Fibroblast of skin of scalp (primary cell): ENCODE data around the gene LRRC27.
"Not testable (repeated sequence)": the region's sequence is repeated elsewhere in the genome, so short reads cannot be mapped to it uniquely, and the experiment has no call there.

Experiments
- DNase-seq: peaks from one replicate; pipeline ENCODE4 v3.0.0-alpha.2; 2013

The LRRC27 gene

DNA sequence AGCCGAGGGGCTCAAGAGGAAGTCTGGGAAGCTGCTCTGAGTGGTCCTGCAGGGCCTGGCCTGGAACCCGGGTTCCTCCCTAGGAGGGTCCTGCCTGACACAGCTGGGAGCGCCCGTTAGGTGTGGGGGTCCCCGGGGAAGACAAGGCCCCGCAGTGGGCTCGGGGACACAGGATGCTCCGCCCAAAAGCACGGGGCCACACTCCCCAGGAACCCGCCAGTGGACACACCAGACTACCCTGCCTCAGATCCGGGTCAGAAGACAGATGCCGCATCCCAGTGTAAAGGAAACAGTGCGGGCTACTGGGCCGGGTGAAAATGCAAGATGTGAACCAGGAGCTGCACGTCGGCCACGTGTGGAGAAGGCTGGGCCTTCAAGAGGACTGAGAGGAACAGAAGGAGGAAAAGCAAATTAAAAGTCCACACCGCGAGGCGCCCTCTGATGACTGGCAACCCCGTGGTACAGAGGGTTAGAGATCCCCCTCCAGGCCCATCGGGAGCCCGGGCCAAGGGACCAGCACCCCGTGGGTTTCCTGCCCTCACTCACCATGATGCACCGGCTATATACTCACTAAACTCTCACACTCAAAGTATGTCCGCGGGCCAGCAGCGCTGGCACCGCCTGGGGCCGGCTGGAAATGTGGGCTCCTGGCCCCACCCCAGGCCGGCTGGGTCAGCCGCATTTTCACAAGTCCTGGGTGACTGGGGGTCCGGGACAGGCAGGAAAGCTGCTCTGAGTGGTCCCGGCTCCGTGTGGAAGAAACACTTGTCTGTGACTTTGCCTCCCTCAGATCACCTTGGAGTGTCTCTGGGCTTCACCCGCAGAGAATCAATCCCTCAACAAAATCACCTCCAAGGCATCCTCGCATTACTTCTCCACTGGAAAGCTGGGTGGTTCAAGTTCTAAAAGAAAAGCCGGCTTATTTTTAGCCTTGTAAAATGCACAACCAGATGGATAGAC lies 30.3 kb upstream of the LRRC27 start:
- no peak for DNase-seq

DNA sequence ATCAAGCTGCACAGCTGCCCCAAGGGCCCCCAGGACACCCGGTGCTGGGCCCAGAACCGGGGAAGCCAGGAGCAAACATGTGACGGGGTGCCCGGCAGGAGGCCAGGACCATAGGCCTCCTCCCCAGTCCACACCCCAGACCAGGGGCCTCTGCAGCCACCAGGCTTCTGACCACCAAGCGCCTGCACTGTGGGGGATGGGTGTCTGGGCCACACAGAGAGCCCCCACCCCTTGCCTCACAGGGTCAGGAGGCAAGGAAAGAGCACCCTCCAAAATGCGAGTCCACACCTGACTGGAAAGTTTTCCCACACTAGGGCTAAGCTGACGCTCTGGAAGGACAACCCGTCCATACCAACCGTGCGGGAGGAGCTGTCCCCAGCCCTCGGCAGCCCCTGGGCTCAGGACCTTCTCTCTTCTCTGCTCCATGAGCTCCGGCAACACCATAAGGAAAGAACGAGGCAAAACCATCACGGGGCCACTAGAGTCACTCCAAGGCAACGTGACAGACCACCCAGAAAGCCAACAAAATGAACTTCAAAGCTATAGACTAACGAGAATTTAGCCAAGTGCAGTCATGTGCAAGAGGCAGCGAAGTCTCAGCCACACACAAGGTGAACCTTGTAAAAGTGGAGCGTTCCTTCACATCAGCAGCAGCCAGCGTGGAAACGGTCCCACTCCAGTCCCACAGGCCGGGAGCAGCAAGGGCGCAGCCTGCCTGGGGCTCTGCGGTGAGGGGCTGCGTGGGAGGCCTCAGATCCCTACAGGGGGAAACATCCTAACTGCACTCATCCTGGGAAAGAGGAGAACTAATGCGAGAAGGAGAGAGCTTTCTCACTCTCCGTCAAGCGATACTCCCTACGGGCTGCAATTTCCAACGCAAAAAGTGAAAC lies 29.3 kb upstream of the LRRC27 start:
- DNase-seq, result no peak

DNA sequence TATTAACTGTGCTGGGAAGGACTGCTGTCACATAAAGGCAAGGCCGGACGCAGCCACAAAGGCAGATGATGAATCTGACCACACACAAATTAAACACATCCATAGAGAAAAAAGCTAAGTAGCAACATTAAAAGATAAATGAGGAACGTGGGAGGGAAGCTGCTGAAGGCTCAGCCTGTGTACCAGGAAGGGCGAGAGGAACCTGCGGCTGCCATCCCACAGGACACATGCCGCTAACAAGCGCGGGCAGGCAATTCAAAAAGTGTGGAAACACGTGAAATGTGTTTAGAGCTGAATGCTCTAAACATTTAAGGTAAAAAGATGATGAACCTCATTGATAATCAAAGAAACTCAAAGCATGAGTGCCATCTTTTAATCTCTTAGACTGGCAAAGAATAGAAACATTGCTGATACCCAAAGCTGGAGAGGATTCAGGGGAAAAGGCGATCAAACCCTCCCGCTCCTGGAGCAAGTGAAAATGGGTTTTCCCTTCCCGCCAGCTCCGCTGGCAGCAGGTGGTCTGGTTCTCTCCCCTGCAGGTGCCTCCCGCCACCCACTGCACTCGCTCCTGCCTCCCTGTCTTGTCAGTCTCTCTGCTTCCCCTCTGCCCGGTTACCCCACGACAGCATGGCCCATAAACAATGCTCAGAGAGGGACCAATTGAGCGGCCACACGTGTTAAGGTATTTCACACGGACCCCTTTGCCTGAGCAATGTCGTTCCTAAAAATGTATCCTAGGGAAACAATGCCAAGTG lies 28.5 kb upstream of the LRRC27 start:
- DNase-seq, result no peak

DNA sequence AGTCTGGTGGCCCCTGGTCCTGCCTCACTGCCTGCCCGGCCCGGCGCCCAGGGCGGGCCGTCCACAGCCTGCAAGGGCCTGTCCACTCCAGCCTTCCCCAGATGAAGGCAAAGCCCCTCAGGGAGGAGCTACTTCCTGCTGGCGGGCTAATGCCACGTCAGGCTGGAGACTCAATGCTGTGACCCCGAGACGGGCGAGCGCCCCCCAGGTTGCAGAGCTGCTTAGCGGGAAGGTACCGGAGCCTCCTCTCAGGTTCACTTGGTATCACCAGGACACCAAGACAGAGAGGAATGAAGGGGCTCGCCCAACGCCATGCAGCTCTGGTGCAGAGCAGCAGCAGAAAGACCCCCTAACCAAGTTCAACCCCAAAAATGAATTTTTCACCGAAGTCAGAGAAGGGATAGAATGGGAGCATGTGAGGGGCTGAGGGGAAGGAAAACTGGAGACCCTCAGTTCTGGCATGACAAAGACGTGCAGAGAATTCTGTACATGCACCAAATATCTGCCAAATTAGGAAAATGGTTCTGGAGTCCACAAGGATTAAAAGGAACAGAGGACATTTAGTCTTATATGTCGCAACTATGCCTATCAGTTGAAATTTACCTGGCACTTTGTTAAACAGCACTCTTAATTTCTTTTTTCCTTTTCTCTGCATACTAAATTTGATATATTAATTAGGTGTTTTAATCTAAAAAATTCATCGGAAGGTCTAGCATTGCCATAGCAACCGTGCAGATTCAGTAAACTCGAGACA lies 27.1 kb upstream of the LRRC27 start:
- DNase-seq, result no peak

DNA sequence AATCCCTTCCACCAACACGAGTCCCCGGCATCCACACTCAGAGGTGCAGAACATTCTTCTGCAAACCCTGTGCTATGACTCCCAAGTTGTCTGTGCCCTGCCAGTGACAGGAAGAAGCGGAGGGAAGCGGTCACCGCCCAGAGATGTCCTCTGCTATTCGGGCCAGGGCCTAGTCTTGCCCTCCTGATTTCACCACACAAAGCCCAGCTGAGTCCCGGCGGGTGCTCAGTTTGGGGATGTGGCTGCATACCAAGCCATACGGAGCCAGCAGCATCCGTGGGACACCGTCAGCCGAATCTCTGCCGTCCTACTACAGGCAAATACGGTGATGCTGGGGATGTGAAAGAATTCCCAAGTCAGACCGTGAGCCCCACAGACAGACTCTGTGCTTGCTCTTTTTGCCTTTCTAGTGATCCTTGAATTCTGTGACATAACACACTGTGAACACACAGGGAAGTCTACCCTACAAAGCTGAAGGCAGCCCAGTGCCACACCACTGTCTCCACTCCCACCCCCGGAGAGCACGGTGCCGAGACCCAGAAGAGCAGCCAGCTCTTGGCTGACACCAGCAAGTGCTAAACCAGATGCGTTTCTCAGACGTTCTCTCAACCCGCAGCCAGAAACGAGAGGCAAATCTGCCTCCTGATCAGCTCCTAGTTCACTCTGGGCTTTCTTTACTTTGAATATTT lies 26.2 kb upstream of the LRRC27 start:
- no peak for DNase-seq

DNA sequence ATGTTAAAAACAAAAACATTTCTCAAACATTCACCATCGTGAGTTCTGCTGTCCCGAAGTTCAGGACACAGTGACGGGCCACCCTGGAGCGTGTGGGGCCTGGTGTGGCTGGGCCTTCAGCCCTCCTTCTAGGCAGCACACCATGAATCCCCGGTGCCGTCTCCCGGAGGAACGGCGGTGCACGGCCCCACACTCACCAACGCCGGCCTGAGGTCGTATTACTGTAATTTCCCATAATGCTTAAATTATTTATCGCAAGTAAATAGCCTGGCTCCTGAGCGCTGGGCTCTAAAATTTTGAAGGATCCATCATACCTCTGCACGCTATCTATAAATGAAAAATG lies 25.7 kb upstream of the LRRC27 start:
- no peak for DNase-seq

DNA sequence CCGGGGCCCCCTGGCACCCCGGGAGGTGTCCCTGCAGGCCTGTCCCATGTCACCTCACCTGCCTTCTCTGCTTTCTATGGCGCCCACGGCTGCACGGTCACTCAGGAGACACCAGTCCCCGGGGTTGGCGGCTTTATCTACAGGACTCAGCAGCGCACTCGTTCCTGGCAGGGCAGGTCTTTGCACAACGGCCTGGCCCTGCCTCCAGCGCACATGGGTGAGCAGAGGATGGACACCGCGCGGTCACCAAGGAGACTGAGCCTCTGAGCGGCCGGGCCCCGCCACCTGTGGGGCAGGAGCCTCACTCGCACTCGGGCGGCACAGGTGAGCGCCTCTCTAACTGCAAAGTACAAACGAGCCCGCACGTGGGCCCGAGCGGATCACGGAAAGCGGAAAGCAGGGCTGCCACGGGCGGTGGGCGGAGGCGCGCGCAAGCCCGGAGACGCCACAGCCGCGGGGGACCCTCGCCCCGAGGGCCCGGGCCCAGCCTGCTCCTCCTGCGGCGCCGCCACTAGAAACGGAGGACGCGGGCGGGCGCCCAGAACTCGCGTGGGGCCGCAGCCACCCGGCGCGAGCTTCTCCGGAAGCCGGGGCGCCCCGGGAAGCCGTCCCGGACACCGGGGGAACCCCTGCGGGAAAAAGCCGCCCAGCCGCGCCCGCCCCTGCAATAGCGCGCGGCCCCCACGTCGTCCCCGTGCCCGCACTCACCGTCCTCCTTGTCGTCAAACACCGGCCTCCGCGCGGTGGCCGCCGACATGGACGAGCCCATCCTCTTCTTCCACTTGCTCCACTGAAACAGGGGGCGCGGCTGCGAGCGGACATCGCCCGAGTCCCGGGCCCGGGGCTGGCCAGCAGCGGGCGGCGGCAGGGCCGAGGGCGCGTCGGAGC lies 24.9 kb upstream of the LRRC27 start:
- no peak for DNase-seq

DNA sequence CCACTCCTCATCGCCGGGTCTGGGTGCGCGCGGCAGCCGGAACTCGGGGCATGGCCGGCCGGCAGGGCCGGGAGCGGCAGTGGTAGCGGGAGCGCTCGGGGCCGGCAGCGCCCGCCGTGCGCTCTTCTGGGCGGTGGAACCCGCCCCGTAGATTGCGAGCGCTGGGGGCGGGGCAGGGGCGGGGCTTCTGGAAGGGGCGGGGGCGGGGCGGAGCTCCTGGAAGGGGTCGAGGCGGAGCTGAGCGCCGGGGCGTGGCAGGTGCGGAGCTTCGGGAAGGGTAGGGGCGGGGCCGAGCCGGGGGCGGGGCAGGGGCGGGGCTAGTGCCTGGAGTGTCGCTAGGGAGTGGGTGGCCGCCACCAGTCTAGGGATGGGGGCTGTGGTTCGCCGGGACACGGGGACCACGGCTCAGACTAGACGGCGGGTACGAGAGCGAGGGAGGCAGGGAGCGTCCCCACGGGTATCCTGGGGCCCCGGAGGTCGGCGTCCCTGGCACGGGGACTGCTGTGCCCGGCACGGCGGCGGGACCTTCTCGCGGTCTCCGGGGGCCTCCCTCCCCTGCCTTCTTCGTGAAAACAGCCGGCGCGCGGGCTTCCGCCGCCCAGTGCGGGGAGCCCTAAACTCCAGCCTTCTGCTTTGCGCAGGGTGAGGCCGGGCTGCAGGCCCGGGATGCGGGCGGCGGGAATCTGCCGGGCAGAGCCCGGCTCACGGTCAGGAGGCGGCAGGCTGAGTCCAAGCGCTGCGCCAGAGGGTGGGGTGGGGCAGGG lies 24.0 kb upstream of the LRRC27 start, which contains the start of gene STK32C:
TSS of gene STK32C (minus strand) at position 128 of the 764 bp plus-strand sequence. CDS start at position 11, 117 bp downstream.
- DNase-seq, result peak; percentile 93

DNA sequence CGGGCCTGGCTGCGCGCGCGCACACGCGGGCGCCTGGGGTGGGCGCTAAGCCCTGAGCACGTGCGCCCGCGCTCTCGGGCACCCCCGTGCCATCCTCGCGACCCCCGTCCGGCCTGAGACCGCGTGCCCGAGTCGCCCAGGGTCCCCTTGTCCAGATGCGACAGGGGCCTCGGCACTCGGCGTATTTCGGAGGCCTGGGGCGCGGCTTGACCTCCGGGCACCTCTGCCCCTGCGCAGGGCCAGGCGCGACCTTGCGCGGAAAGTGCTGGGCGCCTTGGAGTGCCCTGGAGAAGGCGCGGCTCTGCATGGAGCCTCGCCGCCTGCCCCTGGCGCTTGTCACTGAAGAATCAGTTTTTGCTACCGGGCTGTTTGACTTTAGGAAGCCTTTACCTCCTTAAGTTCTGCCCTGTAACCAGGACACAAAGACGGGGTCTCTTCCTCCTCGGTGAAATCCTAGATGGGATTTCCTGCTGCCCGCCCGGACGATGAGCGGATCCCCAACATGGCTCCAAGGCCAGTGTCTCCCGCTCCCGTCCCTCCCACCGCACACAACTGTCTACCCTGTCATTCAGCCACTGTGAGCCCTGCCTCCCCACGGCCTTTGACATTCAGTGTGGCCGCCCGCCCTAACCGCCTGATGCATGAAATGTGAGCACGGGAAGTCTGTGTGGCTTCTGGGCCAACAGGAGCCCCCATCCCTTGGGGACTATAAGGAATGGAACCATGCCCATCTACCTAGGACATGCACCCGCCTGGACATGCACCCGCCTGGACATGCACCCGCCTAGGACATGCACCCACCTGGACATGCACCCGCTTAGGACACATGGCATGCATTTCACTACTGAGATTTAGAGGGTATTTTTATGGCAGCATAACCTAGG lies 23.2 kb upstream of the LRRC27 start:
- no peak for DNase-seq

DNA sequence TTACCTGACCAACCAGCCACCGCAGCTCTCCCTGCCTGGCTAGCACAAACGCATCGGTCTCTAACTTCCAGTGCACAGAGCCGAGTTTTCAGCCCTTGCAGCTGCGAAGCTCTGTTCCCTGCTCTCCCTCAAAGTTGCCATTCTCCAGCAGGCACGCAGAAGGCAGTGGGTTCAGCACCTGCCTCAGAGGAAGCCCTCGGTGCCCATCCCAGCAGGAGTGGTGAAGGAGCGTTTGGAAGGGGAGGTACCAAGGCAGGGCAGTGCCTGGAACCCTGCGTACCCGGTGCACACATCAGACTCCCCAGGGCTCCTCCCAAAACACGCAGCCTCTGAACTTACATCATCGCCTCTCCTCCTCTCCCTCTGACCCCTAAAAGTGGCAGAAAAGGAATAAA lies 22.5 kb upstream of the LRRC27 start:
- DNase-seq, result no peak

DNA sequence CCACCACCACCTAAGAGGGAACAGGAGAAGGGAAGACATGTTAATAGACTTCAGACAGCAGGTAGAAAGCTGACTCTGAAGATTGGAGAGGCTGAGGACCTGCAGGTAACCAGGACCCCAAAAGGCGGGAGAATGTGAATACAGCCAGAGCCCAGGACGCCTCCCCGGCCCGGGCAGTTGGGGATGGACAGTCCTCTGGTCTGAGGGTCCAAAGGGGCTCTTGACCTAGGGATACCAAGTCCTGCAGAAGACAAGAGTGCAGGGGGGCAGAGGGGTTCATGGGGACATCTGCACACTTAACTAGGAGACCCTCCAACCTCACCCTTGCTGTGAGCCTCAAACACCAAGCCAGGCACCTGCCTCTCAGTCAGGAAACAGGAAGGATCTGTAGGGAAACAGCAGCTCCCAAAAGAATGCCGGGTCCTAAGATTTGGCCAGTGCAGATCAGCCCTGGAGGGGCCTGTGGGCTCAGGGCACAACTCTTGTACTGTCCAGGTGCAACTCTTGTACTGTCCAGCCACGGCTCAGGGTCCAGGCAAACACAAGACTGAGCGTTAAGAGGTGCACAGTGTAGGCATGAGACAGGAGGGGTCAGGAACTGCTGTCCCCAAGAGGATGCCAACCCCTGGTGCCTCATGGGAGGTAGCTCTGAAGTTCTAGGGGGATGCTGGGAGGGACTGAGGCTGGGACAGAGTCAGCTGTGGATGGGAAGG lies 22.0 kb upstream of the LRRC27 start:
- no peak for DNase-seq

DNA sequence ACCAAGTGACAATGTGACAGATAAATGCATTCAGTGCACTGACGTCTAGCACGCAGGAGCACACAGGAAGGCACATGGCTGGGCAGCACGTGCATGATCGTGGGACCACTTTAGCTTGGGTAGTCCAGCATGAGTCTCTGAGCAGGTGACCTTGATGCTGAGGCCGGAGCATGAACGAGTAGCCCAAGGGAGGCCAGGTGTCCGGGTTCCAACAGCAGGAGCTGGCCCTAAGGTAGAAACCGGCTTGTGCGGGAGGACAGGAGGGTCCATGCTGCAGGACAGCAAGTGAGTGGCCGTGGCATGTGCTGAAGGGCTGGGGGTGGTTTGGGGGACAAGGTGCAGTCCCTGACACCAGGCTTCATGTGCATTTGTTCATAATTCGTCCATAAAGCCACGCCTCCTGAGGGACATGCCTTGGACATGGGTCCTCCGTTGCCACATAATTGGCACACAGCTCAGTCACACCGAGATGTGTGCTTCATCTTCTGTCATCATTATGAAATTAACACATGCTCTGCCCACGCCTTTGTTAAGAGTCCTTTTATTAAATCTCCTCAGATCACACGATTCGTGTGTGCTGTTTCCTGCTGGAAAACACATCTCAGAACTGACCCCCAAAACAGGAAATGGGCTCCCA lies 21.2 kb upstream of the LRRC27 start:
- DNase-seq, result no peak

DNA sequence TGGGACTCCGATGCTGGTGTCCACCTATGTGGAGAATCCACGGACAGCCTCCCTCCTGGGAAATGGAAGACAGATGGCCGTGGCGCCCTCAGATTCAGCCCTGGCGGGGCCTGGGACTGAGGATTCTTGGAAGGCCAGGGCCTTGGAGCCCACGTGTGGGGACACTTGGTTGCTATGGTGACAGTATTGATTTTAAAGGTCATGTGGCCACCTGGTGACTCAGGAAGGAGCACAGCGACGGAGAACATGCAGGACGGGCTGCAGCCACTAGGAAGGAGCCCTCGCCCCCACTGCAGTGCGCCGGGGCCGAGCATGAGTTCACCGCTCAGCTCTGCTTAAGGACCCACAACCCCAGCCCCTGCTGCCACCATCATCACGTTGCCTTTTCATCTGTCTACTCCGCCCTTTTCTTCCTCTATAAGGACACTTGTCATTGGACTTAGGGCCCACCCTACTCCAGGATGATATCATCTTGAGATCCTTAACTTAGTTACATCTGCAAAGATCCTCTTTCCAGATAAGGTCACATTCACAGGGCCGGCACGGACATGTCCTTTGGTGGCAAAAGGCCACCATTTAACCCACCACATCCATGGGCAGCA lies 20.6 kb upstream of the LRRC27 start:
- DNase-seq, result no peak

DNA sequence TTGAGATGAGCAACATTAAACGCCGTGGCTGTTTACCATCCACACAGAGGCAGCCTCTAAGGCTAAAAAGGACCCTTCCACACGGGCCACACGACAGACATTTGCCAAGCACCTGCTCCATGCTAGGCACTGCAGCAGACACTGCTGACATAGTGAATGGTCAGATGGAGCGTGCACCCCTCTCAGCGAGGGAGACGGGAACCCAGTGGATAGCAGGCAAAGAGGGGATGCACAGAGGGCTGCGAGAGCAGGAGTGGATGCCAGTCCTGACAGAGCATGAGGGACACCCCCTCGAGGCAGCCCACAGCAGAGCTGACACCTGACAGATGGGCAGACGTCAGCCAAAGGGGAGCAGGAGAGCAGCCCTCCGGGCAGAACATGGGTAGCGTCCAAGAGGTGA lies 18.7 kb upstream of the LRRC27 start:
- DNase-seq, result no peak

DNA sequence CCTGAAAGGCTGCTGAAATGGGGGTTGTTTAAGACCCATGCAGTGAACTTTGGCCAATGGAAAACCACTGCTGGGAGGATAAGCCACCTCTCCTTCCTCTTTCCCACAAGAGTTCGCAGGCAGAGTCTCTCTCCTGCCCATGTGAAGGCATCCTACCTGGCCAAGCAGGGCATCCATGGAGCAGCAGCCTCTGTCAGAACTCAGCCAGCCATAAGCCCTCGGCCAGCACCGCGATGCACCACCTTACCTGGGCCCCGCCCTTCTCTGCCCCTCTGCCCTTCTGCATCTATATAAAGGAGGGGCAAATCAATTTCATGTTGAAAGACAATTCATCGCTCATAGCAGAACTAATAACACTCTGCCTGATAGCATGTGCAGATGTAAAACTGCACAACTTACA lies 18.1 kb upstream of the LRRC27 start:
- DNase-seq, result no peak

DNA sequence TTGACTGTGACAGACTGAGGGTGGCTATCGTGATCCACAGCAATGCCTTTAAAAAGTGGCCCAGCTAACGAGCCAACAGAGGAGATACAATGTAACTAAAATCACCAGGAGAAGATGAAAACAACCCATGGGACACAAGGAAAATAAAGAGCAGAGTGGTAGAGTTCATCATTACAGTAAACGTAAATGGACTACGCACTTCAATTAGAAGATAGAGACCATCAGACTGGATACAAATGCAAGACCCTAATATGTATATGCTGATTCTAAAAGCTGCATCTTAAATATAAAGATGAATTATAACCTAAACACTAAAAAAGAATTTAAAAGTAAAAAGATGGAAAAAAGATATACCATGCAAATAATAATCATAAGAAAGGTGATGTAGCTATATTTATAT lies 17.7 kb upstream of the LRRC27 start:
- DNase-seq, result no peak

DNA sequence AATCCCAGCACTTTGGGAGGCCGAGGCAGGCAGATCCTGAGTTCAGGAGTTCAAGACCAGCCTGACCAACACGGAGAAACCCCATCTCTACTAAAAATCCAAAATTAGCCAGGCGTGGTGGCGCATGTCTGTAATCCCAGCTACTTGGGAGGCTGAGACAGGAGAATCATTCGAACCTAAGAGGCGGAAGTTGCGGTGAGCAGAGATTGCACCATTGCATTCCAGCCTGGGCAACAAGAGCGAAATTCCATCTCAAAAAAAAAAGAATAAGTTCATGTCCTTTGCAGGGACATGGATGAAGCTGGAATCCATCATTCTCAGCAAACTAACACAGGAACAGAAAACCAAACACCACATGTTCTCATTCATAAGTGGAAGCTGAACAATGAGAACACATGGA lies 17.1 kb upstream of the LRRC27 start:
- not testable (repeated sequence) for DNase-seq
